Effector CD8-positive, alpha-beta T cell (primary cell): Measurements from ENCODE around the gene ATP6V1C2.

Experiments
- DNase-seq: peaks from one replicate; lab custom pipeline; 2025; lab: John Stamatoyannopoulos, UW

Gene ATP6V1C2

DNA sequence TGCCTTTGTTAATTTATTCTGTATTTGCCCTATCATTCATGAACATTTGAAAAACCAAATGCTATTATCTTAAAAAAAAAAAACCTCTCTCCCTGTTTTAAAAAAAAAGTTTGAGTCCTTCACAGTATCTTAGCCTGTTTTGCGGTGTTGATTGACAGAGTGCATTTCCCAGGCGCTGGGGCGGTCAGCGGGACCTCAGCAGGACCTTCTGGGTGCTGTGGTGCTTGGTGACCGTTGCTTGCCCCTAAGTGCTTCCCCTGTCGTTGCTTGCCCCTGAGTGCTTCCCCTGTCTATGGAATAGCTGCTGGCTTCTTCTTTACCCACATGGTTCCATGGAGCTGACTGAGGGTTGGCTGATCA, 12.1 kb downstream of the ATP6V1C2 start:
- no peak for DNase-seq

DNA sequence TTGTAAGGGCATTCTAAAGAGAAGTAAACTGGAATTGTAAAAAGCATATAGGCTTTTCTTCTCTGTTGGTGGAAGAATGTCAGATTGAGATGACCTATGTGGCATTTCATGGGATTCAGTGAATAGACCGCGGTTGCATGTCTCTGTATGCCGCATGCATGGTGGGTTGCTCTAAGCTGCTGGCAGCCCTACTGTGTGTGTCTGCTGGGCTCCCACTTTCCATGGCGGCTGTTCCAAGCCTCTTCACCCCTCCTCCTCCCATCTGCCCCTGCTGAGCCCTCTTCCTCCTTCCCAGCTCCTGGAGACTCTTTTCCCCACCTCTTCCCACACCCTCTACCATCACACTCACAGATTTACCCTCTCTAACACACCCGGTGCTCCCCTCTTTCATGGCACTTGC, 12.6 kb downstream of the ATP6V1C2 start:
- DNase-seq, result no peak

DNA sequence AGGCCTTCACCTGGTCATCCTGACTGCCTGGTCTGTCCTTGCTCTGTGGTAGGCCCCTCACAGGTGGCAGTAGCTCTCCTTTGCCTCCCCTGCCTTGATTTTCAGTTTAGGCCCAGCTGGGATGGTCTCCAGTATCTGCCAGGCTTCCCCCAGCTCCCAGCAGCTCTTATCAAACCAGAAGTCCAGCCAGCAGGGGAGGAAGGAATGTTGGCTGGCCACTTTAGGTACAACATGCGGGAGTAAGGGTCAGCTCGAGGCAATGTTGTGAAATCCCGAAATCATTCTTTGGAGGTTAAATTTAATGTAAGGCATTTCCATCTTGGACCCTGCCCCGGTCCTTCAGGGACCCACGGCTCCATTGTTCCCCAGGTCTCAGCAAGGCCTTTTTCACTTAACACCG, 16.8 kb downstream of the ATP6V1C2 start:
- no peak for DNase-seq

DNA sequence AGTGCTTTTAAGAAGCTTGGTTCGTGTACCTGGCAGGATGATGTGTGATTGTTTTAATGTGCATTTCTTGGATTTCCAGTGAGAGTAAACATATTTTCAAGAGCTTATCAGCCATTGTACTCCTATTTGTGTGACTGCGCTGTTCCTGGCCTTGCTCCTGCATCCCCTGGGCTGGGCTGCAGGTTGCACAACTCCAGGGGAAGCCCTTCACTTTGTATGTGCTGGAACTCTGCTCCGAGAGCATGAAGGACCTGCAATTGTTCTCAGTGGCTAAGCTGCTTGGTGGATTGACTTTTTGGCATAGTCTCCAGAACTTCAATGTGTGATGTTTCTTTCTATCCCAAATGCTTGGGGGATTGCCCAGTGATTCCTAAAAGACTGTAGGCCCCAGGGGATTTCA, 18.8 kb downstream of the ATP6V1C2 start:
- DNase-seq, result no peak

DNA sequence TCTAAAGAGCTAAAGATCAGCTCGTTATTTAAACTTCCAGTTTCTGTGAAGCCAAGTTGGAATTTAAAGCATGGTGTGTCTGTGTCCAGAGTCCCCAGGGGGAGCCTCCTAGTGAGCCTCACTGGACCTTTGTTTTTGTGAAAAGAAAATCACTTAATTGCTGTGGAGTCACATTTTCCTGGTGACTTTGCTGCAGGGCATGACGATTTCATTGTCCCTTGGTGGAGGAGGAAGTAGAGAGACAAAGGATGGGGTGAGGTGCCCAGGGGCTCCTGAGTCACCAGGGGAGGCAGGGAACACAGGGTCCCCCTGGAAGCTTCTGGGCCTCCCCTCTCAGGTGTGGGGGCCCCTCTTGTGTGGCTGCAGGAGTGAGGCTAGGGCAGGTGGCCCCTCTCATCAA, 19.7 kb downstream of the ATP6V1C2 start:
- DNase-seq, result no peak

DNA sequence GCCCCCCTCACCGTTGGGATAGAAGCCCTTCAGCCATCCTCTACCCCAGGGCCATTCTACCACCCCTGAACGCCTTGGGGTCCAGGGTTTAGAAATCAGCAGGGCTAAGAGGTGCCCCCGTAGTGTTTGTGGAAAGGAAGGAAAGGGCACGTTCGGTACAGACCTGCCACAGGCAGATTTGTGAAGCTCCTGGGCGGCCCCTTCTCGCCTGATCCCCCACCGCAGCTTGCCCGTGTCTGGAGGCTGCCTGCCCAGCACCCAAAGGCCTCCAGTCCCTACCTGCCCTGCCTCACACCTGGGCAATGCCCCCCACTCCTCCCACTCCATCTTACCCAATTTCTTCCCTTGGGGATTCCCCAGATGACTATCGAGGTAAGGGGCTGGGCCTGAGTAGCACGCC, 21.2 kb downstream of the ATP6V1C2 start:
- no peak for DNase-seq

DNA sequence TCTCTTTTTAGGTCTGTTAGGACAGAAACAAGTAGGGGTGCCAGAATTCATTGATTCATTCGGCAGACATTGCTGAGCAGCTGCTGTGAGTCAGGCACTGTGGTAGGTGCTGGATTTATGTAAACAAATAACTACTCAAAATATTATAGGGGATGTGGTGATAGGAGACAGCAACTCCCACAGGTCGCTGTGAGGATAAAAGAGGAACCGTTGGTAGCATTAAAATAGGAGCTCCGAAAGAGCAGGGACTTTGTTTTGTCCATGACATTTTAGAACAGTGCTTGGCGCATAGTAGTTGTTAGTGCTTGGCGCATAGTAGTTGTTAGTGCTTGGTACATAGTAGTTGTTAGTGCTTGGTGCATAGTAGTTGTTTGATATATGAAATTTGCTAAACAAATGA, 29.2 kb downstream of the ATP6V1C2 start:
- DNase-seq, result no peak

DNA sequence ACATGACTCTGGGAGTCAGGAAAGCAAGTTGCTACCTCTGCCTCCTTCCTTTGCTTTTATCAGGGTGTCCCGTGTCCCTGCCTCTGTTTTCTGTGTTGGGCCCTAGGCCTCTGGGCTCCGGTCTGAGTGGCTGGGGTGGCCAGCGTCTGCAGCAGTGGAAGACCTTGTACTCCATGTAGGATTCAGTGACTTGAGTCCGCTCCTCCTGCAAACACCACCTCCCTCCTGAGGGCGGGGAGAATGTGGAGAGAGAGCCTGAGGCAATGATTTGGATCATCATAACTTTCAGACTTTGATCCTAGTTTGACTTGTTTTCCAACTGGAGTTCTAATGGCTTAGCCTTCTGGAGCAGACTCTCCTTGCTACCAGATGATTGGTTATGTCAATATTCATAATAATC, 30.8 kb downstream of the ATP6V1C2 start:
- no peak for DNase-seq

DNA sequence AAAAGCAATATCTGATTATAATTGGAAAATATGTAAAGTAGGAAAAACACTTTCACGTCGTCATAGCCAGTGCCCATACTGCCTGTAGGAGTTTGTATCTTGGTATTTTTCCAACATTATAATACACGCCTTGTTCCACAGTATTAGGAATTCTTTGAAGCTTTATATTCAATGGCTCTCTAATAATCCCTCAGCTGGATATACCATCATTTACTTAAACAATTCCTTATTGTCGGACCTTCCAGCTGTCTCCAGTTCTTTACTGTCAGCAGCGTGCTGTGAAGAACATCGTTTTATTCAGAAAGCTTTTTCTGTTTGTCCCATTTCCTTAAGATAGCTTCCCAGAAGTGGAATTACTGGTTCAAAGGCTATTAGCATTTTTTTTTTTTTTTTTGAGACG, 31.7 kb downstream of the ATP6V1C2 start:
- no peak for DNase-seq

DNA sequence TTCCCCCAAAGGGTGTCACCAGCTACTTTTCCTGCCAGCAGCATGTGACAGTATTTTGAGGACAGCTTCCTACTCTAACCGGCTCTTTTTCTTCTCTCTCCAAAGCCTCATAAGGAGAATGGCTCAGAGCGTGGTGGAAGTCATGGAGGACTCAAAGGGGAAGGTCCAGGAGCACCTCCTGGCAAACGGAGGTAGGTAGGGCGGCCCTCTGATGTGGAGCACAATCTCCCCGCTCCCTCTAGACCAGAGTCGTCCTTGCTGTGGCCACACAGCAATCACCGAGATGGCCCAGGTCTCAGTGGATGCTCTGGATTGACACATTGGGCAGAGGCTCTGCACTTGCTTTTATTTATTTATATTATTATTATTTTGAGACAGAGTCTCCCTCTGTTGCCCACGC, 32.4 kb downstream of the ATP6V1C2 start:
- no peak for DNase-seq

DNA sequence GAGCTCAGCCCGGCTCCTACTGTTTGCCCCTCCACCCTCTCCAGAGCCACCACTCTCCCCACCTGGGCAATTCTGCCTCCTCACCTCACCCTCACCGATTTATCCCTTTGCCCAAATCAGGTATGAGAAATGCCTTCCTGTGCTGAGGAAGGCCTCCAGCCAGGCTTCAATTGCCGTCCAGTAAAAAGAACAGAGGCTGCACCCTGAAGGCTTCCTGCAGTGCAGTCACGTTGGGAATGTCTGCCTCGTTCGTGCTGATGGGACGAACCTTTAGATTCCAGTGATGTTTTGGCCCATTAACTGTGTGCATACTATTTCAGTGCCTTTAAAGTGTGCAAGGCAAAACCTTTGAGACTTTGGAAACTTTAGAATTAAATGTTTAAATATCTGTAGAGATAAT, 34.2 kb downstream of the ATP6V1C2 start:
- no peak for DNase-seq

DNA sequence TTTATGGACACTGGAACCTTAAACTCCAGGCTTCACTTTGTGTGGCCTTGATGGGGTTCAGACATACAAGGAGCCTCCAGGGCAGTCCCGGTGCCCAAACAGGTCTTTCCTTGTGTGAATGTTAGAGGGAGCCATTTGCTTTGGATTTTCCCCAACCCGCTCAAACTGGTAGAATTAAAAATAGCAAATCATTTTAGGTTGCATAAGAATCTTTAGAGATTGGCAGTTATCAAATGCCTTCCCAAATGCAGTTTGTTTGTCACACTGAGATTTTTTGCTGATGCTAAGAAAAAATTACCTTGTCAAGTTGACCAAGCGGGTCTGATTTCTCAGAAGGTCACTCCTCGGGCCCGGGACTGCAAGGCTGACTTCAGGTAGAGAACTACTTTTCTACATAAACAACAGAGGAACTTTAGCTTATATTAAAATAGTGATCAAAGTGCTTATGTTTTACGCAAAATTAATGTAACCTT, 36.4 kb downstream of the ATP6V1C2 start:
- DNase-seq, result no peak

DNA sequence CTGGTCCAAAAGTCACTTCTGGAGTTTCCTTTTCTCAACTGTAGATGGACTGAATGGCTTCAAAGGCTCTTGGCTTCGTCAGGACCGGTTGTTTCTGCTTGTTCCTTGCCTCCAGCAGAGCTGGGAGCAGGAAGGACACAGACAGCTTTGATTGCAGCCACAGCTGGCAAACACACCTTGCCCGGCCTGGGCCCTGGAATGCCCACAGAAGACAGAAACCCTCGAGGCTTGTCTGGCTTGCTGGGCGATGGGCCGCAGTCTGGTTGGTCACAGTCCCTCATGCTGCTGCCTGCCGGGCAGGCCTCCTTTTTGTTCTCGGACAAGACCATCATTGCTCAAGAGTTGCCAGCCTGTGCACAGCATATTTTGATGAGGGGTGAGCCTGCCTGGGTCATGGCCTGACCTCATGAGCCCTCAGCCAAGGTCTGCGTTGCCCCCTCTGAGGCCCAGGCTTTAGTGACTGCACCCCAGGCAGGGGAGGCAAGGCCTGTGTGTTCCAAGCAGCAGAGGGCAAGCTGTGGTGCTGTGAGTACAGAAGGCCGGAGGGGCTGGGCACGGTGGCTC, 37.8 kb downstream of the ATP6V1C2 start:
- no peak for DNase-seq

DNA sequence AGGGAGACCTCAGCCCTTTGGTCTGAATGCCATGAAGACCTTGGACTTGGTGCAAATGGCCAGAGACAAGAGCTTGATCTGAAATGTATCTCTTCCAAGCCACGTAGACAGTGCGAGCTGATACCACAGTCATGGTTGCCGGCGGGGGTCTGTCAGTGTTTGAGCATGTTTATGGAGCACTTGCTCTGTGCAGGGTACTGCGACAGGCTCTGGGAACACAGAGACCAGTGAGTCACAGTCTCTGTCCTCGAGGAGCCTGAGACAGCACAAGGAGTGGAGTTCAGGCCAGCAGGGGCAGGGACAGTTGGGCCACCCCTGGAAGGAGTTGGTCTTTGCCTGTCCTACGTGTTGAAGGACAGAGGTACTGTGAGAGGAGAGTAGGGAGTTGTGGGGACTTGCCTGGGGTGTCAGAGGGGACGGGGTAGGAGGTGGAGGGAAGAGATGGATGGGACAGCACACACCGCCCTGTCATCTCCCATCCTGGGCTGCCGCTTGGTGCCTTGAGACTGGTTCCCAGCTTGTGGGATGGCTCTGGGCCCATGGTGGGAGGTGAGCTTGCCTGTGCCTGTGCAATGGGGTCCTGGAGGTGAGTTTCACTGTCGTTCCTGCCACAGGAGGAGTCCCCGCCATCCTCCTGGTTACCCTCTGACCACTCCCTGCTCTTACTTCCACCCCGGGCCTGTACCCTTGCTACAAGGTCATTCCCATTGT, 39.5 kb downstream of the ATP6V1C2 start:
- DNase-seq, result no peak

DNA sequence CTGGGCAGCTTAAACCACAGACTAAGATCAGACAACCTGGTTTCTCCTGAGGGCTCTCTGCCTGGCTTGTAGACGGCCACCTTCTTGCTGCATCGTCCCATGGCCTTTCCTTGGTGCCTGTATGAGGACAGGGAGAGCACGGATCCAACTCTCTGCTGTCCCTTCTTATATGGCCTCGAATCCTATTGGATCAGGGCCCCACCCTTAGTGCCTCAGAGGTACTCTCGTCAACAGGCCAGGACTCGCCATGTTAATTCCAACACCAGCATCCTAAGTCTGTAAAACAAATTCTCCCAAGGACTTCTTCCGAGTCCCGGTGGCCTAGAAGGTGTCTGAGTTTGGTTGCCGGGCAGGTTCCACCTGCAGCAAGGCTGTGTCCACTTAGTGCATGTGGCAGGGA, 40.2 kb downstream of the ATP6V1C2 start:
- no peak for DNase-seq

DNA sequence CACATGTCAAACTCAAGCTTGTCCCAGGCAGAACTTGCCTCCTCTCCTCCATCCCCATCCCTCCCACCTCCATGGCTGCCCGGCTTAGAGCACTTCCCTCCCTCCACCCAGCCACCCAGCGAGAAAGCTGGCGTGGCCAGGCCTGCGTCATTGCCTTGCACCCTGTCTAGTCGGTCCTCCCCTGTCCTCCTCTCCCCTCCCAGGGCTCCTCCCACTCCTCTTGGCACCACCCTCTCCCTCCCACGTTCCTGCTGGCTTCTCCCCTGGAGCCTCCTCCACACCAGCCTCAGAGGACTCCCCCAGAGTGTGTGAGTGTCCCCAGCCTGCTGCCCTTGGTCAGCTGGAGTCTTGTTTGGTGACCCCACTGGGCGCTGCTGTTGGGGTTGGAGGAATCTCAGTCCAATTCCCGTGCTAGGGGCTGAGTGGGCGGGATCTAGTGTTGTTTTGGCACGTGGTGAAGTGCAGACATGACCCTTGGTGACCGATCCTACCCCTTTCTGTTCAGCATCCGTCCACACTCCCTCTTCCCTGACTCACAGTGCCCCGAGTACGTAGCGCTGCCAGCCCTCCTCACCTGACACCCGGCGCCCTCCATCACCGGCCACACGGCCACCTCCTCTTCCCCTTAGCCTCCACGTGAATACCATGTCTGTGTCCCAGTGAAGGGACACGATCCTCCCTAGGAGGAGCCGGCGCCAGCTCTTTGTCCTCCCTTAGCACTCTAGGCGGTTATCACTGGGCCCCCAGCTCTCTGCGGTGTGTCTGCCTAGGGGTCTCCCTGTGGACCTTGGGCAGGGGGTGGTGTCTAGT, 41.4 kb downstream of the ATP6V1C2 start:
- no peak for DNase-seq

DNA sequence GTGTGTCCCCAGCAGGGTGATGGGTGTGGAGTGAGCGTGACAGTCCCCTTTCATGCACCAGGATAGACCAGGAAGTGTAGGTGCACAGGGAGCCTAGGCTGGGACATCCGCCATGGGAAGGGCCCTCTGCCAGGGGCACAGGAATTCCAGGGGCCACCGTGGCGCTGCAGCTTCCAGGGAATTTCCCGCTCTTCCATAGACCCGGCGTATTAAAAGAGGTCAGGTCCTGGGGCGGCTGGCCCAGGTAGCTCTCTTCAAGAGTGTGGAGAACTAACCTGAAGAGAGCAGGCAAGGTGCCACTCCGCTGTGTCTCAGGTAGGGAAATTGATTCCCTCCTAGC, 42.0 kb downstream of the ATP6V1C2 start:
- no peak for DNase-seq

DNA sequence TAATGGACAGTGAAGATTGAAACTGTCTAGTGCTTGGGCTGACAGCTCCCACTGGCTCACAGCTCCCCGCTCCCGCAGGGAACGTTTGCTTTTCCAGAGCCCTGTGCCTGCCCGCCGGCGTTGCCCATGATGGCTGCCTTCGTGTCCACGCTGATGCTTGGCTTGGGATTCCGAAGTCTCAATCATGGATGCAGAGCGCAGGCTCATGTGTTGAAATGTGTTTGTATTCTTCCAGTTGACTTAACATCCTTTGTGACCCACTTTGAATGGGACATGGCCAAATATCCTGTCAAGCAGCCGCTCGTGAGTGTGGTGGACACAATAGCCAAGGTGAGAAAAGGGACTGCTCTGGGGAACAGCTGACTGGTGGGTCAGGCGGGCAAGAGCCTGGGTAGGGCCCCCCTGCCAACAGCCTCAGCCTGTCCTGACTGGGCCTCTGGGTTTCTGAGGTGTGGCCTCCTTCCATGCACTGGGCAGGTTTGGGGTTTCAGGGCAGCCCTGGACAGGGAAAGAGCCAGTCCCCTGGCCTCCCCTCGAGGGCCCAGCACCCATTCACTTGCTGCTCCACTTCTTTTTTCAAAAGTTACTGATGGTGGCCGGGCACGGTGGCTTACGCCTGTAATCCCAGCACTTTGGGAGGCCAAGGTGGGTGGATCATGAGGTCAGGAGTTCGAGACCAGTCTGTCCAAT, 42.8 kb downstream of the ATP6V1C2 start:
- no peak for DNase-seq

DNA sequence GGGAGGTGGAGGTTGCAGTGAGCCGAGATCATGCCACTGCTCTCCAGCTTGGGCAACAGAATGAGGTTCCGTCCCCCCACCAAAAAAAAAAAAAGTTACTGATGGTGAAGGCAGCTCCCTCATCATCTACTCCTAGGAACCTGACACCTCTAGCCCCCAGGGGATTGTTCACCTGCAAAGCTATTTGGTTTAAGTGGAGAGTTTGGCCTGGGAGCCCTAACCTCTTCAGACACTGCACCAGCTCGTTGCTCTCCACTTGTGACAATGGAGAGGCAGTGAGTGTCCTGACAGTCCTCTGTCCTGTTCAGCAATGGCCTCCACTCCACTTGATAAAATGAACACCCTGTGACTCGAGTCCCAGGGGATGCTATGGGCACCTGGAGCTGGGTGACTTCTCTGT, 43.5 kb downstream of the ATP6V1C2 start:
- DNase-seq, result no peak

DNA sequence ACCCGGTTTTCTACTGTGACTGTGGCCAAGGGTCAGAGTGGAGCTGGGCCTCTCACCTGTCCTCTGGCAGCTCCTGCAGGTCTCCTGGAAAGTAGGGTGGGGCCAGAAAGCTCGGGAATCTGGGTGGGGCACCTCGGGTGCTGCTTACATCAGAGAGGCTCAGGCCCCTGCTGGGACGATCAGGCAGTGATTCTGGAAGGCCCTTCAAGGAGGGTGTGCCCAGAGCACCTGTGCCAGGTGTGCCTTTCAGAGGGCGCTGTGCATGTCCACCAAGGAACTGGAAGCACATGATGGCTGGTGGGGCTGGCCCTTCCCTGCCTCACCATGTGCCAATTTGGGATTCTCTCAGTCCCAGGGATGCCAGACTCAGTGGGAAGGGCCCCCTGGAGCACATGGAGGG, 44.0 kb downstream of the ATP6V1C2 start:
- DNase-seq, result no peak

DNA sequence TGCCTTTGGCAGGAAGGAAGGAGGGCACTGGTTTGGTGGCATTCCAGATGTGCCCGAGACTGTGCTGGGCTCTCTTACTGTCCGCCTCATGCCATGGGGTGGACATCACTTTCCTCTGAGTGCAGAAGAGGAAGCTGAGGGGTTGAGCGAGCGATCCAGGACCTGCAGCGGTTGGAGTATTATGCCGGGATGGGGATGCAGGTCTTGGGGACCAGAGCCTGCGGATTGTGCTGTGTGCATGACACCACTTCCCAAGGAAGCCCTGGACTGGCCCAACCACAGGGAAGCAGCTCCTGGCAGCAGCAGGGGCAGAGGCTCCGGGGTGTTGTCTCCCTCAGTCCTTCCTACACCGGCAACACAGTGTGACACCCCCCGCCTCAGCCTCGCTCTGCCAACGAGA, 44.5 kb downstream of the ATP6V1C2 start:
- DNase-seq, result no peak

DNA sequence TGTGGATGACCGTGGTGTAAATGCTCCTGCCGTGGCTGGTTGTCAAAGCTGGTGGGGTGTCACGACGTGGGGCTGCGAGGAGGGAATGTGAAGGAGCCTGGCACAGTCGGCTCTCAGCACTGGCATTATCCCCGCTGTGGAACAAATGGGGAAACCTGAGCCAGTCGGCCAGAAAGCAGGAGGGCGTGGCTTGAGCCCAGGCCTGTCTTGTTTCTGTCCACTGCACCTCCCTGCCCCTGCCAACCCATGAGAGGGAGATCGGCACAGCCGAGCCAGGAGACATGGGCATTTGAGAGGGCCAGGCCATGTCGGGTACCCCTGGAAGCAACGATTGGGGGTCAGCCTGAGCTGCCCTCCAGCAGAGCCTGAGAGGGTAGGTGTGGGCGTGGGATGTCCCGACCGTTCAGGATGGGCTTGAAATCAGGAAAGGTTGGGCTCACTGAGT, 46.7 kb downstream of the ATP6V1C2 start:
- no peak for DNase-seq
